ENCODE data around the gene BAZ2B. TPM values are rescaled to one million over a fixed set of nuclear protein-coding genes. Genes with fewer than 3 reads are reported as not detected.

Gene BAZ2B
- total RNA-seq (2021) (31.1 to 33.7 TPM (median 33.0 TPM) in 3 replicates), Bru-seq, nascent RNA (percentile 82 among the genes with signal in this experiment)
- long read RNA-seq, experiment 1, full-length matches to known transcripts, result 5 of 49 reads
- long read RNA-seq, experiment 1, partial matches to known transcripts, result 18 of 49 reads
- long read RNA-seq, experiment 1, other reads (novel, unspliced or antisense), result 26 of 49 reads
- long read RNA-seq, experiment 2, partial matches to known transcripts, result 11 of 21 reads
- long read RNA-seq, experiment 2, other reads (novel, unspliced or antisense), result 10 of 21 reads
- long read RNA-seq, experiment 3, partial matches to known transcripts, result 10 of 13 reads
- long read RNA-seq, experiment 3, other reads (novel, unspliced or antisense), result 3 of 13 reads

GRCh38 chr2:159616286-159616701, at the start of gene BAZ2B:
Gene BAZ2B, minus strand, starts transcription at chr2:159616548. Its CDS starts 137,829 bp downstream, at chr2:159478719.
- peaks cover 46% of the 10 kb centered on the region for H3K4me1 Mint-ChIP-seq
- H3K4me3 Mint-ChIP-seq, result peak within 1 kb of the TSS; percentile 90
- DNase-seq (ENCODE audit: low spot score), result no peak
- ChIA-PET CTCF (interaction anchor here (0.6 to 1.0 kb wide), 2 partner anchors 11 to 344 kb away, joined by 3 read pairs; no protein-coding TSS in a partner anchor), POLR2A (interaction anchor here (5.9 kb wide), 1 partner anchor 97 kb away, joined by 73 read pairs; the partner anchor contains the start of gene MARCHF7)
- no peaks in the 10 kb centered on the region for H3K9me3 Mint-ChIP-seq
- H3K27ac Mint-ChIP-seq, result peak within 1 kb of the TSS; percentile 99
- no peaks in the 10 kb centered on the region for H3K36me3 Mint-ChIP-seq
- ATAC-seq, result peak; percentile 17
- H3K27me3 Mint-ChIP-seq (ENCODE audit: low read depth), result no peaks in the 10 kb centered on the region
- 0 out of 2 replicates have a peak, but pooled peaks have one; percentile 43 for TF ChIP-seq ZNF512 (CRISPR knock-in tag; IDR thresholded peaks at IDR 0.05; ENCODE audit: borderline replicate concordance)
- no peak for TF ChIP-seq IRF2 (CRISPR knock-in tag; IDR thresholded peaks at IDR 0.05; ENCODE audit: borderline replicate concordance, low read depth)

GRCh38 chr2:159661286-159661685, 44.9 kb upstream of the BAZ2B start:
- H3K27me3 Mint-ChIP-seq (ENCODE audit: low read depth), result no peaks in the 10 kb centered on the region
- CTCF ChIA-PET, result no interaction called here
- peaks cover 12% of the 10 kb centered on the region for H3K4me1 Mint-ChIP-seq
- DNase-seq (ENCODE audit: low spot score), result no peak
- TF ChIP-seq KAT7 (CRISPR knock-in tag; IDR thresholded peaks at IDR 0.05; ENCODE audit: borderline replicate concordance) (no peak), NFYB (CRISPR knock-in tag; conservative IDR thresholded peaks at IDR 0.05; ENCODE audit: low read depth) (no peak), CREM (CRISPR knock-in tag; IDR thresholded peaks at IDR 0.05) (no peak), ATF3 (CRISPR knock-in tag; conservative IDR thresholded peaks at IDR 0.05) (no peak), ZNF512 (CRISPR knock-in tag; IDR thresholded peaks at IDR 0.05; ENCODE audit: borderline replicate concordance) (no peak), SP1 (CRISPR knock-in tag; conservative IDR thresholded peaks at IDR 0.05) (no peak), TEAD4 (CRISPR knock-in tag; IDR thresholded peaks at IDR 0.05) (no peak), NR3C1 (CRISPR knock-in tag; conservative IDR thresholded peaks at IDR 0.05; ENCODE audit: low read depth) (no peak), ZNF396 (CRISPR knock-in tag; IDR thresholded peaks at IDR 0.05; ENCODE audit: borderline replicate concordance) (no peak), NR1H2 (CRISPR knock-in tag; IDR thresholded peaks at IDR 0.05) (no peak), MXD4 (CRISPR knock-in tag; IDR thresholded peaks at IDR 0.05; ENCODE audit: borderline replicate concordance) (no peak), CDX4 (CRISPR knock-in tag; IDR thresholded peaks at IDR 0.05; ENCODE audit: borderline replicate concordance) (no peak), CREB1 (CRISPR knock-in tag; IDR thresholded peaks at IDR 0.05) (no peak), HMGA2 (CRISPR knock-in tag; IDR thresholded peaks at IDR 0.05) (no peak), MLX (CRISPR knock-in tag; IDR thresholded peaks at IDR 0.05) (no peak), SMAD3 (CRISPR knock-in tag; IDR thresholded peaks at IDR 0.05; ENCODE audit: borderline replicate concordance) (no peak), E2F5 (CRISPR knock-in tag; IDR thresholded peaks at IDR 0.05) (no peak)
- H3K9me3 Mint-ChIP-seq, result 0 out of 2 replicates have a peak, but pooled peaks cover 3% of the 10 kb centered on the region
- ATAC-seq, result no peak
- no peak overlapping the region for H3K4me3 Mint-ChIP-seq
- peaks cover 3% of the 10 kb centered on the region; the same call in 1 of the 2 replicates for H3K36me3 Mint-ChIP-seq
- H3K27ac Mint-ChIP-seq, result no peak overlapping the region
- POLR2A ChIA-PET, result no interaction called here

Measured in WTC11 (cell line).